Ovary (tissue), 3 donors: ENCODE data around the gene PRADC1.

ENCODE experiments used
- POLR2A ChIP-seq: fragments of 450-650 bp; IDR thresholded peaks from one replicate; pipeline ENCODE4 v1.6.1; 2017; ENCODE audit warnings: antibody characterized with exemption, mild to moderate bottlenecking, moderate library complexity
- TF ChIP-seq, protein P1 (sequence below), 3 donors: fragments of 450-650 bp in 2 of 3; fragments of 200-600 bp in 1 of 3; IDR thresholded peaks; one replicate each; pipeline versions ENCODE4 v1.5.1 to v1.8.0; 2016 to 2022; ENCODE audit warnings: antibody characterized with exemption in 3 of 3, mild to moderate bottlenecking in 1 of 3
- donor health status: DM: no; HTN: no; CAD: no.

DNA sequence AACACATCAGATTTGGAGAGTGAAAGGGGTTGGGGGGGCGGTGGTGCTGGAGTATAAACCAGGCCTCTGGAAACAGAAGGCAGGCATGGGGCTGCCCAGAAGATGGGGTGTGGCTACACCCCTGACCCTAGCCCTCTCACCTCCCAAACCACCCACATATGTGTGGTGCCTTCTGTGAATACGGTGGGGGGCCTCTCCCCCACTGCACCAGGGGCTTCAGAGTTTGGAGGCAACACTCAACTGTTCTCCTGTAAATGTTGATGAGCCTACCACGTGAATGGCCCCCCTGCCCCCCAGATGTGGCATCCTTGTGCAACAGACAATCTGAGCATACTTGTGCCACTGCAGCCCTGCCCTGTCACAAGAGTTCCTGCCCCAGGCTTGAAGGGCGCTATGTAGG is 31.7 kb upstream of the PRADC1 start:
- TF ChIP-seq, protein P1, sequence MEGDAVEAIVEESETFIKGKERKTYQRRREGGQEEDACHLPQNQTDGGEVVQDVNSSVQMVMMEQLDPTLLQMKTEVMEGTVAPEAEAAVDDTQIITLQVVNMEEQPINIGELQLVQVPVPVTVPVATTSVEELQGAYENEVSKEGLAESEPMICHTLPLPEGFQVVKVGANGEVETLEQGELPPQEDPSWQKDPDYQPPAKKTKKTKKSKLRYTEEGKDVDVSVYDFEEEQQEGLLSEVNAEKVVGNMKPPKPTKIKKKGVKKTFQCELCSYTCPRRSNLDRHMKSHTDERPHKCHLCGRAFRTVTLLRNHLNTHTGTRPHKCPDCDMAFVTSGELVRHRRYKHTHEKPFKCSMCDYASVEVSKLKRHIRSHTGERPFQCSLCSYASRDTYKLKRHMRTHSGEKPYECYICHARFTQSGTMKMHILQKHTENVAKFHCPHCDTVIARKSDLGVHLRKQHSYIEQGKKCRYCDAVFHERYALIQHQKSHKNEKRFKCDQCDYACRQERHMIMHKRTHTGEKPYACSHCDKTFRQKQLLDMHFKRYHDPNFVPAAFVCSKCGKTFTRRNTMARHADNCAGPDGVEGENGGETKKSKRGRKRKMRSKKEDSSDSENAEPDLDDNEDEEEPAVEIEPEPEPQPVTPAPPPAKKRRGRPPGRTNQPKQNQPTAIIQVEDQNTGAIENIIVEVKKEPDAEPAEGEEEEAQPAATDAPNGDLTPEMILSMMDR (IDR thresholded peaks at IDR 0.05) = no peak
- TF ChIP-seq POLR2A = no peak
